GM12872 (cell line): ENCODE data around the gene REEP6.
A peak's percentile ranks its signal among the peaks of the same experiment; 100 is the strongest.

Experiments used
- CTCF ChIP-seq: IDR thresholded peaks from 3 replicates; pipeline ENCODE4 v1.5.1; 2011; ENCODE audit warnings: low read depth, mild to moderate bottlenecking, low read length, moderate library complexity; ENCODE audit not compliant: insufficient read depth

REEP6 gene

GRCh38 chr19:1501200-1501595 lies 10.2 kb downstream of the REEP6 start:
- no peak for TF ChIP-seq CTCF

GRCh38 chr19:1502433-1503088 lies 11.6 kb downstream of the REEP6 start:
- TF ChIP-seq CTCF: no peak

- peak; percentile 82 for TF ChIP-seq CTCF
Observed at GRCh38 chr19:1503089-1503924, 12.3 kb downstream of the REEP6 start.

GRCh38 chr19:1503925-1504773 lies 13.2 kb downstream of the REEP6 start:
- TF ChIP-seq CTCF: no peak

- no peak for TF ChIP-seq CTCF
Observed at GRCh38 chr19:1505012-1505411, 14.0 kb downstream of the REEP6 start.

GRCh38 chr19:1505991-1506881 lies 15.3 kb downstream of the REEP6 start:
- no peak for TF ChIP-seq CTCF
